Brain microvascular endothelial cell (primary cell): Measurements from ENCODE around the gene CHAC1.

Source experiments
- DNase-seq: peaks from one replicate; pipeline ENCODE4 v3.0.0-alpha.2; 2020
- H3K27ac ChIP-seq: fragments of 250-450 bp; sonication (Bioruptor Pico); 2 replicates; pipeline ENCODE4 v1.5.1; 2020; ENCODE audit warnings: mild to moderate bottlenecking, moderate library complexity
- H3K27me3 ChIP-seq: fragments of 250-450 bp; sonication (Bioruptor Pico); replicated peaks from 2 replicates; pipeline ENCODE4 v1.5.1; 2020; ENCODE audit warnings: mild to moderate bottlenecking
- H3K36me3 ChIP-seq: fragments of 250-450 bp; sonication (Bioruptor Pico); replicated peaks from 2 replicates; pipeline ENCODE4 v1.5.1; 2020; ENCODE audit warnings: mild to moderate bottlenecking
- H3K4me3 ChIP-seq: 2 replicates; pipeline ENCODE4 v1.5.1; 2011; ENCODE audit warnings: low read depth, mild to moderate bottlenecking, control low read depth, low read length, moderate library complexity
- CTCF ChIP-seq: IDR thresholded peaks from 2 replicates; pipeline ENCODE4 v1.5.1; 2011; ENCODE audit warnings: low read depth, mild to moderate bottlenecking, moderate library complexity, low read length, control low read depth, inconsistent platforms; ENCODE audit errors: missing control alignments
- in situ Hi-C: cut with HindIII; loops from 2 replicates; pipeline ENCODE4 v1.10.0; 2017; ENCODE audit warnings: low sequenced_read_pairs, low pct_ligation_motif_present

Gene CHAC1

GRCh38 chr15:40985541-40986330 is 32.5 kb downstream of the CHAC1 start:
- Histone ChIP-seq H3K27ac (peak overlapping the region; percentile 65), H3K4me3 (no peak overlapping the region), H3K36me3 (peaks cover 65% of the 10 kb centered on the region), H3K27me3 (no peaks in the 10 kb centered on the region)
- in situ Hi-C loops: no loop called here
- DNase-seq: peak; percentile 37
- no peak for TF ChIP-seq CTCF

- H3K27me3 ChIP-seq: no peaks in the 10 kb centered on the region
- peaks cover 56% of the 10 kb centered on the region for H3K36me3 ChIP-seq
- no peak overlapping the region for H3K27ac ChIP-seq
- no peak for DNase-seq
- no peak for TF ChIP-seq CTCF
- no peak overlapping the region for H3K4me3 ChIP-seq
- in situ Hi-C loops: no loop called here
Observed at GRCh38 chr15:40986820-40987219, 33.5 kb downstream of the CHAC1 start.

- no peak for TF ChIP-seq CTCF
- DNase-seq: no peak
- H3K27ac ChIP-seq: no peak overlapping the region
- H3K4me3 ChIP-seq: no peak overlapping the region
- no peaks in the 10 kb centered on the region for H3K27me3 ChIP-seq
- peaks cover 42% of the 10 kb centered on the region for H3K36me3 ChIP-seq
- in situ Hi-C loops: no loop called here
Observed at GRCh38 chr15:40988156-40988555, 34.9 kb downstream of the CHAC1 start.

- H3K27ac ChIP-seq: no peak overlapping the region
- no peak for DNase-seq
- no peak for TF ChIP-seq CTCF
- no peak overlapping the region for H3K4me3 ChIP-seq
- in situ Hi-C loops: no loop called here
- H3K36me3 ChIP-seq: peaks cover 43% of the 10 kb centered on the region
- H3K27me3 ChIP-seq: no peaks in the 10 kb centered on the region
Observed at GRCh38 chr15:40990080-40990479, 36.8 kb downstream of the CHAC1 start.

GRCh38 chr15:40990789-40991188 is 37.5 kb downstream of the CHAC1 start:
- Histone ChIP-seq H3K4me3 (no peak overlapping the region), H3K27ac (no peak overlapping the region), H3K36me3 (peaks cover 40% of the 10 kb centered on the region), H3K27me3 (no peaks in the 10 kb centered on the region)
- DNase-seq: no peak
- in situ Hi-C loops: no loop called here
- no peak for TF ChIP-seq CTCF

GRCh38 chr15:40991355-40991754 is 38.1 kb downstream of the CHAC1 start:
- Histone ChIP-seq H3K36me3 (peaks cover 40% of the 10 kb centered on the region), H3K27ac (no peak overlapping the region), H3K4me3 (no peak overlapping the region), H3K27me3 (no peaks in the 10 kb centered on the region)
- no peak for DNase-seq
- in situ Hi-C loops: no loop called here
- no peak for TF ChIP-seq CTCF
